Hepatocyte (in vitro differentiated cells): Measurements from ENCODE around the gene PLSCR4.

Experiments
- CTCF ChIP-seq: fragments of 200-600 bp; sonication (generic); IDR thresholded peaks from 2 replicates; pipeline ENCODE4 v1.5.1; 2016; ENCODE audit warnings: antibody characterized with exemption, mild to moderate bottlenecking; ENCODE audit not compliant: poor library complexity
- EZH2 ChIP-seq: fragments of 200-600 bp; sonication (generic); IDR thresholded peaks from 2 replicates; pipeline ENCODE4 v1.6.1; 2016; ENCODE audit warnings: antibody characterized with exemption, mild to moderate bottlenecking, borderline replicate concordance
- EZH2phosphoT487 ChIP-seq: fragments of 200-600 bp; sonication (generic); IDR thresholded peaks from one replicate; pipeline ENCODE4 v1.6.1; 2018; ENCODE audit warnings: antibody characterized with exemption, mild to moderate bottlenecking, low read depth, moderate library complexity; ENCODE audit not compliant: unreplicated experiment, severe bottlenecking

- no peak for TF ChIP-seq CTCF
- no peak for TF ChIP-seq EZH2
- TF ChIP-seq EZH2phosphoT487 = no peak
These were observed 94.8 kb downstream of the PLSCR4 start for GRCh38 chr3:146156095-146156494.
